GM18508 (cell line): ENCODE measurements around the gene GRIFIN.

Source experiments
- ATAC-seq: cut with Tn5 transposase; IDR thresholded peaks from one replicate; pipeline ENCODE4 v1.9.1; 2021; ENCODE audit warnings: moderate number of reproducible peaks; ENCODE audit not compliant: insufficient read depth, unreplicated experiment

The GRIFIN gene, protein sequence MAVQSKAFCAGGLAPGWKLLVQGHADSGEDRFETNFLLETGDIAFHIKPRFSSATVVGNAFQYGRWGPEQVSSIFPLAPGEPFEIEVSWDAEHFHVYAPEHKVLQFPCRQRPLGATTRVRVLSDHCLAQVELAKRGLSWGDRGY

DNA sequence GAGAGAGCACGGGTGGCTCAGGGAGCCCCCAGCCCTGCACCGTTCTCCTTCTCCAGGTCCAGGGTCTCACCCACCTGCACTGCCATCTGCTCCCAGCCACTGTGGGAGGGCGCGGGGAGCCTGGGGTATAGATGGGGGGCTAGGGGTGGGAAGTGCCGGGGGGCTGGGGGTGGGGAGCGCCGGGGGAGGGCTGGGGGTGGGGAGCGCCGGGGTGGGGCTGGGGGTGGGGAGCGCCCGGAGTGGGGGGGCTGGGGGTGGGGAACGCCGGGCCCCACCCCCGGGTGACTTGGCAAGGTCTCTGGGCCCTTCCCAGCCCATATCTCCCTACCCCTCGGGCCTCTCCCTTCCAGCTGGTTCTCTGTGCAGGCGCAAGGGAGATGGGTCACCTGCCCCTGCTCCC, at the start of gene GRIFIN:
Gene GRIFIN (minus strand): TSS at position 101 of the 400 bp plus-strand sequence. CDS start 15 bp downstream, at position 86.
- no peak for ATAC-seq

DNA sequence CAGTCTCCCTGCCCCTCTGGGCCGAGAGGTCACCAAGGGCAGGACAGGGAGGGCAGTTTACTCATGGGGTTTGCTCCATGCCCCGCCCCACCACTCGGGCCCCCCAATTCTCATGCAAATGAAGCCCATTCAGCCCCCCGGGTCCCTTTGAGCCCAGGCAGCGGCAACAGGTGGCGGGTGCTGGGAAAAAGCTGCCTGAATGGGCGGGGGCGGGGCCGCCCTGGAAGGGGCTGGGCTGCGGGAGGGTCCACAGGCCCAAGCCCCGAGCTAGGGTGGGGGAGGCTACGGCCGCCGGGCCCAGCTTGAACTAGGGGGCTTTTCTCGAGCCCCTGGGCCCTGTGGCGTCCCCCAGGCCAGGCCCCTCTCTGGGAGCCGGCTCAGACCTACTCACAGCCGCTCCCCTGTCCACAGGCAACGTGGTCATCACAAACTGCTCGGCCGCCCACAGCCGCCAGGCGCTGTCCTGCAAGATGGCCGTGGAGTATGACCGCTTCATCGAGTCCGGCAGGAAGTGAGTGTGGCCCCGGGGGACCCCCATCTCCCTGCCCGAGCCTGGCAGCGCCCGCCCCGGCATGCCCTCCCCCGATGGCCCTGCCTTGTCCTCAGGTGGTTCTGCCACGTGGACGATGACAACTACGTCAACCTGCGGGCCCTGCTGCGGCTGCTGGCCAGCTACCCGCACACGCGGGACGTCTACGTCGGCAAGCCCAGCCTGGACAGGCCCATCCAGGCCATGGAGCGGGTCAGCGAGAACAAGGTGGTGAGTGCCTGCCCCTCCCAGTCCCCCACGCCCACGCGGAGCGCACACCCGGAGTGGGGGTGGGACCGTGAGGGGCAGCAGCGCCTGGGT, 48.8 kb upstream of the GRIFIN start:
- ATAC-seq, result no peak

DNA sequence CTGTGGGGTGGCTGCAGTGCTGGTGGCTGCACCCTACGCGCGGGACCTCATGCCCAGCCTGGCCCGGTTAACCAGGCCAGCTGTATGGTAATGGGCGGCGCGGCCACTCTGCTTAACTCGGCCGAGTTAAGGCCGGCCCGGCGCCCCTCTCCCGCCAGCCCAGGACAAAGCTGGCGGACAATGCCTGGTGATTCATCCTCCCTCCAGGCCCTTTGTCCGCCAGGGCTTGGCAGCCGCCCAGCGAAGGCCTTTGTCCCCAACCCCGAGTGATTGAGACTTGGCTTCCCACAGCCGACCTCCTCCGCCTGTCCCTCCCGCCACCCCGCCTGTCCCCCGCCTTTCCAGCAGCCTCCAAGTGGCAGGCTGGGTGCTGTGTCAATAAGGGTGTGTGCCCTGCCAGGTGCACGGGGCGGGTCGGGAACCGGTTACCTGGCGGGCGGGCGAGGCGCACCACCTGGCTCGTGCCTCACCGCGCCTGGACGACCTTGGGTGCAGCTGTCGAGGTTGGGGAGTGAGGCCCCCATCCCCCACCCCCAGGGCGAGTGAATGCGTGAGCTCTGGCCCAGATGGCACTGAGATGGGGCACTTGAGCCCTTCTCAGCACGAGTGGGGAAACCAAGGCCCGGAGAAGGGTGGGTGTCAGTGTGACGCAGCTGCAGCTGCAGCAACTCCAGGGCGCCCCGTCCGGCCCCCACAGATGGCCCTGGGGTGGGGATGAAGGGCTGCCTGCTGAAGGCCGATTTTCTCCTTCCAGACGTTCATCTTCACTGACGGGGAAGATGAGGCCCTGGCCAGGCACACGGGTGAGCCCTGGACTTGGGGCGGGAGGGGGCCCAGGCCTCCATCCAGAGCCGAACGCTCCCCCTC, 48.0 kb upstream of the GRIFIN start:
- ATAC-seq, result no peak

- no peak for ATAC-seq
Observed at GRCh38 chr7:2523461-2523936, 47.3 kb upstream of the GRIFIN start.

GRCh38 chr7:2522780-2523433, 46.7 kb upstream of the GRIFIN start:
- ATAC-seq, result no peak

GRCh38 chr7:2521952-2522591, 45.9 kb upstream of the GRIFIN start:
- no peak for ATAC-seq

DNA sequence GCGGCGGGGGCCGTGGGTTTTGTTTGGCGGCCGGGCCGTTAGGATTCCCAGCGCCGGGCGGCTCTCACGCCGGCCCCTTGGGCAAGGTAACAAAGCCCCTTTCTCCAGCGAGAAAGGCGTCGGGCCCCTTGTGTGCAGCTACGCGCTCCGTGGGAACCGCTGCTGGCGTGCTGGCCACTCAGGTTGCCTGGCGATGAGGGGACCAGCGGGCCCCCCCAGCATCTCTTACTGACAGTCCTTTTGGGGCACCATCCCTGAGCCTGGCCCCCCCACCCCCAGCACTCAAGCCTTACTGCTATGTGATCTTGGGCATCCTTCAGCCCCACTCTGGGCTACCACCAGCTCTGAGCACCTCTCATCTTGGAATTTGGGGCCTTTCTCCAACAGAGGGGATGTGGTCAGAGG, 45.1 kb upstream of the GRIFIN start:
- no peak for ATAC-seq

- no peak for ATAC-seq
Observed at GRCh38 chr7:2520761-2521290, 44.6 kb upstream of the GRIFIN start.

DNA sequence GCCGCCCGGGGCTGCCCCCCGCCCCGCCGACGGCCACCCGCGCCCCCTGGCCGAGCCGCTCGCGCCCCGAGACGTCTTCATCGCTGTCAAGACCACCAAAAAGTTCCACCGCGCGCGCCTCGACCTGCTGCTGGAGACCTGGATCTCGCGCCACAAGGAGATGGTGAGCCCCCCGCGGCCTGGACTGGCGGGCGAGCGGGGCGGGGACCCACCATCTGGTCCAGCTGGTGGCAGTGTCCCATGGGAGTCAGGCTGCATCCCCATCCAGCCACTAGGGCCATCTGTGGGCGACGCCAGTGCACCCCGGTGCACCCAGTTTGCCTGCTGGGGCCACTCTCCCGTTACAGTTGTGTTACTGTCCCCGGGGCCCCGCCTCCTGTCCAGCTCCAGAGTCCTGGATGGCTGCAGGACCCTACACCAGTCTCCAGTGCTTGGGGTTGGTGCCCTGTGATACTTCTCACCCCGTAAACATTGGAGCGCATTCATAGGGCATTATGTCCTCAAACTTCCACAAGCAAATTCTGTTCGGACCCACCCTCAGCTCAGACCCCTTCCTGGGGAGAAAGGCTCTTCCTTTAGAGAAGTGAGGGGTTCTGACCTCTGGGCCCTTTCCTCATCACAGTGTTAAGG, 44.0 kb upstream of the GRIFIN start:
- ATAC-seq, result no peak

GRCh38 chr7:2519119-2519930, 43.1 kb upstream of the GRIFIN start, which contains the start of gene LFNG:
Gene LFNG, plus strand, starts transcription at chr7:2519774. Its CDS starts 88 bp downstream, at chr7:2519862.
- ATAC-seq, result no peak

GRCh38 chr7:2518737-2519118, 42.5 kb upstream of the GRIFIN start:
- no peak for ATAC-seq

- ATAC-seq, result no peak
Observed at GRCh38 chr7:2517678-2518507, 41.7 kb upstream of the GRIFIN start.

DNA sequence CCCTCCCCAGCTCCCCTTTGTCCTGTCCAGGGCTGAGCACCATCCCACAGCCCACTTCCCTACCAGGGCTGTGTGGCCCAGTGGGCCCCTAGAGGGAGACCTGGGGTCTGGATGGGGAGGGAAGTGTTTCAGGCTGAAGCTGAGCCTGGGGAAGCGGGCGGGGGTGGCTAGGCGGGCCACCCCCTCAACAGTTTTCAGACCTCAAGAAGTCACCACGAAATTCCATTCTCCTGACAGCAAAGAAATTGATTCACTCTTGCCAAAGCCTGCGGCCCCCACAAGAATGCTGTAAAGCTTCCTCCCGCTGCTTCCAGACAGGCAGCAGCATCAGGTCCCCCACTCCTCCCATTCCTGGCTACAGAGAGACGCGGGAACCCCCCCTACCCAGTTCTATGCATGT, 40.8 kb upstream of the GRIFIN start:
- ATAC-seq, result no peak

- ATAC-seq, result no peak
Observed at GRCh38 chr7:2516194-2516555, 40.0 kb upstream of the GRIFIN start.

GRCh38 chr7:2515424-2516193, 39.4 kb upstream of the GRIFIN start:
- no peak for ATAC-seq

- no peak for ATAC-seq
Observed at GRCh38 chr7:2514473-2515423, 38.5 kb upstream of the GRIFIN start.
